Fibroblast of the aortic adventitia (primary cell): ENCODE data around the gene GPC6. TPM values are rescaled to one million over a fixed set of nuclear protein-coding genes. Genes with fewer than 3 reads are reported as not detected.
"Not testable (repeated sequence)": the region's sequence is repeated elsewhere in the genome, so short reads cannot be mapped to it uniquely, and the experiment has no call there.

Source experiments
- DNase-seq: peaks from one replicate; pipeline ENCODE4 v3.0.0-alpha.2; 2010; ENCODE audit warnings: low read depth
- H3K4me3 ChIP-seq: 2 replicates; pipeline ENCODE4 v1.5.1; 2011; ENCODE audit warnings: low read depth, mild to moderate bottlenecking, control low read depth, low read length, moderate library complexity
- total RNA-seq: library from RNA; depleted of rRNA; stranded (reverse); fragments of >200 nt; gene quantifications from 2 replicates; pipeline ENCODE4 v1.2.3, GENCODE V29; 2012; ENCODE audit warnings: low replicate concordance
- TF ChIP-seq, protein P1 (sequence below): IDR thresholded peaks from 2 replicates; pipeline ENCODE4 v1.5.1; 2011; ENCODE audit warnings: mild to moderate bottlenecking, low read length, control low read depth, inconsistent platforms; ENCODE audit not compliant: insufficient read depth

Gene GPC6
- total RNA-seq, 1 donor, result 92.6 TPM

DNA sequence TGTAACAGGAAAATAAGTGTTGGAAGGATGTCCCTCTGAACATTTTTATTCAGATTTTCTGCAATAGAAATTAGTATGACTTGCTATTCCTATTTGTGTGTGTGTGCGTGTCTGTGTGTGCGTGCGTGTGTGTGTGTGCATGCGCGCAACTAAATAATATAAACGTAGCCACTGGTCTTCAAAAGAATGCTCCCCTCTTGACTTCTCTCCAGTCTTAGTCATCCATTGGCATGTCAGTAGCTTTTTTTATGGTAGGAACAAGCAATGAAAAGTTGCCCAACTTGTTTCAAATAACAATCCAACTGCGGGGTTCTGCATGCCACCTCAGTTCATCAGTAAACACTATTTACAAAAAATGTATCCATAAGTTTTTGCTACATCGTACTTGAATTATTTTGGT lies 249.6 kb downstream of the GPC6 start:
- peak; percentile 87 for DNase-seq
- TF ChIP-seq, protein P1, sequence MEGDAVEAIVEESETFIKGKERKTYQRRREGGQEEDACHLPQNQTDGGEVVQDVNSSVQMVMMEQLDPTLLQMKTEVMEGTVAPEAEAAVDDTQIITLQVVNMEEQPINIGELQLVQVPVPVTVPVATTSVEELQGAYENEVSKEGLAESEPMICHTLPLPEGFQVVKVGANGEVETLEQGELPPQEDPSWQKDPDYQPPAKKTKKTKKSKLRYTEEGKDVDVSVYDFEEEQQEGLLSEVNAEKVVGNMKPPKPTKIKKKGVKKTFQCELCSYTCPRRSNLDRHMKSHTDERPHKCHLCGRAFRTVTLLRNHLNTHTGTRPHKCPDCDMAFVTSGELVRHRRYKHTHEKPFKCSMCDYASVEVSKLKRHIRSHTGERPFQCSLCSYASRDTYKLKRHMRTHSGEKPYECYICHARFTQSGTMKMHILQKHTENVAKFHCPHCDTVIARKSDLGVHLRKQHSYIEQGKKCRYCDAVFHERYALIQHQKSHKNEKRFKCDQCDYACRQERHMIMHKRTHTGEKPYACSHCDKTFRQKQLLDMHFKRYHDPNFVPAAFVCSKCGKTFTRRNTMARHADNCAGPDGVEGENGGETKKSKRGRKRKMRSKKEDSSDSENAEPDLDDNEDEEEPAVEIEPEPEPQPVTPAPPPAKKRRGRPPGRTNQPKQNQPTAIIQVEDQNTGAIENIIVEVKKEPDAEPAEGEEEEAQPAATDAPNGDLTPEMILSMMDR, result no peak
- H3K4me3 ChIP-seq, result no peak overlapping the region

DNA sequence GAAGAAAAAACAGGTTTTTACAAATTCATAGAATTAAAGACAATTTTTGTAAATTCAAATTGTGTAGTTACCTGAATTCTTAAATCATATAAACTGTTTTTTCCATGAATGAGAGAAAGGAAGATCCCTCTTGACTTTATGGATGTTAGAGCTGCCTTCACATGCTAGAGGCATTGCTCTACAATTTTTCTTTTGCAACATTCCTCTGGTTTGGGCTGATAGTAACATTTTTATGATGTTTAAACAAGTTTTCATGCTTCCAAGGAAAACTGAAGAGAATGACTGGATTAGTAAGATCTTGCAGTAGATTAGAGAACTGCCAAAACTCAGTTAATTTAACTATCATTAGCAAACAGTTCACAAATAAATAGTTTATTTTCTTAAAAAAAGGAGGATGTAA lies 250.6 kb downstream of the GPC6 start:
- no peak overlapping the region for H3K4me3 ChIP-seq
- peak; percentile 41 for DNase-seq
- TF ChIP-seq, protein P1, result no peak

DNA sequence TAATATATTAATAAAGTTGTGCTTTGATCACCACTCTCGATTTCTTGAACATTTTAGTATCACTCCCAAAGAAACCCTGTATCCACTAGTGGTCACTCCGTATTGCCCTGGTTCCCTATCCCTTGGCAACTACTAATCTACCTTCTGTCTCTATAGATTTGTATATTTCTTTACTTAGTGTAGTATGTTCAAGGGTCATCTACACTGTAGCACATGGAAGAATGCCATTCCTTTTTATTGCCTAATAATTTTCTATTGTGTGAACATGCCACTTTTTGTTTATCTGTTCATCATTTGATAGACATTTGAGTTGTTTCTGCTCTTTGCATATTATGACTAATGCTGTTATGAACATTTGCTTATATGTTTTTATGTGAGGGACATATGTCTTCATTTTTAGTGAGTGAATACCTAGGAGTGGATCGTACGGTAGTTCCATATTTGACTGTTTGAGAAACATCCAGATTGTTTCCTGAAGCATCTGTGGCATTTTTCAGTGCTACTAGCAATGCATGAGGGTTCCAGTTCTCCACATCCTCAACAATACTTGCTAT lies 254.0 kb downstream of the GPC6 start:
- no peak for DNase-seq
- no peak overlapping the region for H3K4me3 ChIP-seq
- TF ChIP-seq, protein P1, result no peak

DNA sequence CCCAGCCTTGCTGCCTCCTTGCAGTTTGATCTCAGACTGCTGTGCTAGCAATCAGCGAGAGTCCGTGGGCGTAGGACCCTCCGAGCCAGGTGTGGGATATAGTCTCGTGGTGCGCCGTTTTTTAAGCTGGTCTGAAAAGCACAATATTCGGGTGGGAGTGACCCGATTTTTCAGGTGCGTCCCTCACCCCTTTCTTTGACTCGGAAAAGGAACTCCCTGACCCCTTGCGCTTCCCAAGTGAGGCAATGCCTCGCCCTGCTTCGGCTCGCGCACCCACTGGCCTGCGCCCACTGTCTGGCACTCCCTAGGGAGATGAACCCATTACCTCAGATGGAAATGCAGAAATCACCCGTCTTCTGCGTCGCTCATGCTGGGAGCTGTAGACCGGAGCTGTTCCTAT lies 269.5 kb downstream of the GPC6 start:
- H3K4me3 ChIP-seq, DNase-seq: not testable (repeated sequence)

DNA sequence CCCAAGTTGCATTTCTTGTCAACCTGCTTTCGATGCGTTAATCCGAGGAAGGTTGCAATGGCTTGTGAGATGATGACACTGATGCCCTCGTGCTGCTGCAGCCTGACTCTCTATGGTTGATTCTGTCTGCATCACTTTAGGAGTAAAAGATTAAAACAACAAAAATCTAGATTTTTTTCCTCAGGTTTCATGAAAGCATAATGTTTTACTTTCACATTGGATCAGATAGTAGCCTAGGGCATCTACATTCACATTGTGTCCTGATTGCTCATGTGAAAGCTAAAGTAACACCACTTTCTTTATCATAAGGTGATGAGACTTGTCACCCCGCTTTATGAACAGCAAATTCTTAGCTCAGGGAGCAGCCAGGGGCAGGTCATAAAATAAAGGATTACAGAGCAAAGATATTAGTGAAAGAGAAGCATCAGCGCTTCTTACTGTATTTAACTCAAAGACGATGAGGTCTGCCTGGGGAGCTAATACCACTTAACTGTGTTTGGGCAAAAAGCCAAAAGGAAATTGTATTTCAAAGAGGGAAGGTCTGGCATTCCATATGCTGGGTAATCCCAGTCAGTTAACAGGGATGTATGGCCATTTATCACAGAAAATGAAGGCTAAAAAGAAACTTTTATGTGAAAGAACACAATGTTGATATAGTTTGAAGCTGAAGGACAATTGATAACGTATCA lies 270.5 kb downstream of the GPC6 start:
- H3K4me3 ChIP-seq, result no peak overlapping the region
- TF ChIP-seq, protein P1, result no peak
- DNase-seq, result no peak

DNA sequence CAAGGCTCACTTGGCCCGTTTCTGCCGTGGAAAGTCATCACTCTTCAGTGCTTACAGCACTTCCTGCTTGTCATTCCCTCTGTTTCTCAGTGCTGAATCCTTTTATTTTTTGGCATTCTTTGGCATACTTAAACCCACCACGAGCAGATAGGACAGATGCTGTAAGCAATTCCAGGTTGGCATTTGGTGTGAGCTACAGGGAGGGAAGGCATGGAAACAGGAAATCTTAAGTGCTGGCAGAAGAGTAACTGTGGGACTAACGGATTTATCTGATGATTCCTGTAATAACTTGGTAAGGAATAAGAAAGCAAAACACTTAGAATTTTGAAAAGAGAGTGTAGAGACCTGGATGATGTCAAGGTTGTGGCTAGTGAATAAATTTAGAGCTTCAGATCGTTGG lies 273.4 kb downstream of the GPC6 start:
- peak; percentile 19 for DNase-seq
- TF ChIP-seq, protein P1, result no peak
- H3K4me3 ChIP-seq, result no peak overlapping the region

DNA sequence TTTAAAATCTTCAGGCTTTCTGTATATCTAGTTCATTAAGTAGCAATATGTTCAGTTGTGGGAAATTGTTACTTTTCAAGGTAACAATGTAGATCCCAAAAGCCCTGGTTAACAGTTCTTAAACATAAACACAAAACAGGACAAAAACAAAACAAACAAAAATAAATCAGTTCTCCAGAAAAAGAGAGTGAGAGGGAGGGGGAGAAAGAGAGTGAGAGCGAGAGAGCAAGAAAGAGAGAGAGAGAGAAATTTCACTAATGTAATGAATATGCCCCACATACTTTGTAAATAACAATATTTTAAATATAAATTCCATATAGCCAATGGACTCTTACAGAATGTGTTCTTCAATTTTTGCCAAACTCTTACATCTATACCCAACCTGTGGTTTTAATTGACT lies 275.5 kb downstream of the GPC6 start:
- H3K4me3 ChIP-seq, result no peak overlapping the region
- DNase-seq, result no peak
- TF ChIP-seq, protein P1, result no peak
